RWPE2 (cell line): ENCODE data around the gene SH2D6.

Experiments
- ATAC-seq: fragments of 200-7000 bp; cut with Tn5 transposase; 3 replicates; pipeline ENCODE4 v1.9.1; 2021; ENCODE audit warnings: low read depth
- DNase-seq: peaks from one replicate; pipeline ENCODE4 v3.0.0-alpha.2; 2020; ENCODE audit warnings: low spot score
- H3K27ac ChIP-seq: fragments of 450-650 bp; 2 replicates; pipeline ENCODE4 v1.5.1; 2017; ENCODE audit warnings: mild to moderate bottlenecking; ENCODE audit not compliant: poor library complexity, severe bottlenecking
- H3K27me3 ChIP-seq: fragments of 250-450 bp; sonication (Bioruptor Pico); 2 replicates; pipeline ENCODE4 v1.5.1; 2021; ENCODE audit warnings: mild to moderate bottlenecking, moderate library complexity; ENCODE audit not compliant: insufficient read depth, poor library complexity, severe bottlenecking
- H3K36me3 ChIP-seq: fragments of 250-450 bp; sonication (Bioruptor Pico); 2 replicates; pipeline ENCODE4 v1.5.1; 2020; ENCODE audit warnings: low read depth, mild to moderate bottlenecking, moderate library complexity
- H3K4me1 ChIP-seq: fragments of 250-450 bp; sonication (Bioruptor Pico); 2 replicates; pipeline ENCODE4 v1.5.1; 2021; ENCODE audit warnings: mild to moderate bottlenecking, moderate library complexity; ENCODE audit not compliant: insufficient read depth, poor library complexity, severe bottlenecking
- H3K4me3 ChIP-seq: fragments of 250-450 bp; sonication (Bioruptor Pico); 2 replicates; pipeline ENCODE4 v1.5.1; 2021; ENCODE audit warnings: mild to moderate bottlenecking, moderate library complexity; ENCODE audit not compliant: severe bottlenecking
- H3K9me3 ChIP-seq: fragments of 250-450 bp; sonication (Bioruptor Pico); 2 replicates; pipeline ENCODE4 v1.5.1; 2021; ENCODE audit warnings: mild to moderate bottlenecking, moderate library complexity; ENCODE audit not compliant: severe bottlenecking
- CTCF ChIP-seq: fragments of 450-650 bp; IDR thresholded peaks from one replicate; pipeline ENCODE4 v1.5.1; 2017; ENCODE audit warnings: mild to moderate bottlenecking, moderate library complexity; ENCODE audit not compliant: poor library complexity, severe bottlenecking

The SH2D6 gene

GRCh38 chr2:85448461-85449213 lies 30.1 kb downstream of the SH2D6 start:
- H3K27me3 ChIP-seq = no peaks in the 10 kb centered on the region
- ATAC-seq (no peak), DNase-seq (no peak)
- no peak for TF ChIP-seq CTCF
- H3K9me3 ChIP-seq = no peaks in the 10 kb centered on the region
- no peak overlapping the region for H3K4me3 ChIP-seq
- H3K4me1 ChIP-seq = peaks cover 20% of the 10 kb centered on the region
- no peak overlapping the region for H3K27ac ChIP-seq
- H3K36me3 ChIP-seq = no peaks in the 10 kb centered on the region

GRCh38 chr2:85449214-85449588 lies 30.7 kb downstream of the SH2D6 start:
- no peak for ATAC-seq
- Histone ChIP-seq H3K27me3 (no peaks in the 10 kb centered on the region), H3K4me1 (peaks cover 20% of the 10 kb centered on the region), H3K27ac (no peak overlapping the region), H3K9me3 (no peaks in the 10 kb centered on the region), H3K36me3 (no peaks in the 10 kb centered on the region), H3K4me3 (no peak overlapping the region)
- DNase-seq = no peak
- no peak for TF ChIP-seq CTCF

GRCh38 chr2:85452237-85452636 lies 33.7 kb downstream of the SH2D6 start:
- ATAC-seq = no peak
- no peak for DNase-seq
- H3K27ac ChIP-seq = no peak overlapping the region
- H3K36me3 ChIP-seq = no peaks in the 10 kb centered on the region
- no peaks in the 10 kb centered on the region for H3K27me3 ChIP-seq
- no peaks in the 10 kb centered on the region for H3K4me1 ChIP-seq
- no peaks in the 10 kb centered on the region for H3K9me3 ChIP-seq
- TF ChIP-seq CTCF = no peak
- no peak overlapping the region for H3K4me3 ChIP-seq

DNA sequence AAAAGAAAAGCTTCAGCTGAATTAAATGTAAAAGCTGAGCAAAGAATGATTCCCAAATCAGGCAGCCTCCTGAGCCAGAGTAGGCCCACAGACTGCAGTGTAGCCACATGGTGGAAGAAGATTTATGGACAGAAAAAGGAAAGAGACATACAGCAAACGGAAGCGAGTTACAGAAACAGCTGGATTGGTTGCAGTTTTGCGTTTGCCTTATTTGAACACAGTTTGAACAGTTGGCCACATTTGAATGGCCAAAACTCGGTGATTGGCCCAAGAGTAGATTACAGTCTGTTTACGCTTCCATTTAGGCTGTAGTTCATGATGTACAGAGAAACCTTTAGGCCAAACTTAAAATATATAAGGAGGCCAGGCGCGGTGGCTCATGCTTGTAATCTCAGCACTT lies 35.1 kb downstream of the SH2D6 start:
- peaks cover 11% of the 10 kb centered on the region for H3K4me1 ChIP-seq
- ATAC-seq (no peak), DNase-seq (no peak)
- no peak for TF ChIP-seq CTCF
- H3K4me3 ChIP-seq = no peak overlapping the region
- H3K27me3 ChIP-seq = no peaks in the 10 kb centered on the region
- H3K36me3 ChIP-seq = no peaks in the 10 kb centered on the region
- no peak overlapping the region for H3K27ac ChIP-seq
- no peaks in the 10 kb centered on the region for H3K9me3 ChIP-seq

DNA sequence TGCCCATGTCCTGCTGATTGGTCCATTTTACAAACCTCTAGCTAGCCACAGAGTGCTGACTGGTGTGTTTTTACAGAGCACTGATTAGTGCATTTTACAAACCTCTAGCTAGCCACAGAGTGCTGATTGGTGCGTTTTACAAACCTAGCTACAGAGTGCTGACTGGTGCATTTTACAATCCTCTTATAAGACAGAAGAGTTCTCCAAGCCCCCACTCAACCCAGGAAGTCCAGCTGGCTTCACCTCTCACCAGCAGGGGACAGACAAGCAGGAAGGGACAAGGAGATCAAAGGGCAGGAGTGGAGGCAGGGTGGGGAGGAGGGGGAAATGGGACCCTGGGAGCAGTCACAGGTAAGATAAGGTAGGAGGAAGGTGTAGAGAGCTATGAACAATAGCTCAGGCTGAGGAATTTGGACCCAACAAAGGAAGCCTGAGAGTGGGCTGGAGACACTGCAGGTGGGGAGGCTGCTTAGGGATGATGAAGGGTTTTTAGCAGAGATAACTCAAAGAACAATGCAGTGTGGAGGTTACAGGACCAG lies 37.1 kb downstream of the SH2D6 start:
- Histone ChIP-seq H3K27ac (no peak overlapping the region), H3K4me3 (no peak overlapping the region), H3K4me1 (peaks cover 11% of the 10 kb centered on the region), H3K9me3 (no peaks in the 10 kb centered on the region), H3K36me3 (no peaks in the 10 kb centered on the region), H3K27me3 (no peaks in the 10 kb centered on the region)
- DNase-seq (no peak), ATAC-seq (no peak)
- TF ChIP-seq CTCF = no peak
